GM19372 (cell line): ENCODE measurements around the gene PROSER2.

Experiments used
- ATAC-seq: cut with Tn5 transposase; IDR thresholded peaks from one replicate; pipeline ENCODE4 v1.9.1; 2021; ENCODE audit warnings: mild to moderate bottlenecking, low read depth, moderate library complexity; ENCODE audit not compliant: unreplicated experiment

Gene PROSER2

GRCh38 chr10:11823122-11823988 lies at the start of gene PROSER2:
PROSER2 (plus strand) TSS chr10:11823356; CDS start chr10:11852078, 28,722 bp downstream.
- peak; percentile 70 for ATAC-seq

- no peak for ATAC-seq
Observed at GRCh38 chr10:11773761-11774441, 49.3 kb upstream of the PROSER2 start.

- ATAC-seq, result no peak
Observed at GRCh38 chr10:11775412-11775811, 47.7 kb upstream of the PROSER2 start.

GRCh38 chr10:11776080-11776479 lies 47.1 kb upstream of the PROSER2 start:
- ATAC-seq, result no peak

GRCh38 chr10:11781114-11781513 lies 42.0 kb upstream of the PROSER2 start:
- no peak for ATAC-seq

- no peak for ATAC-seq
Observed at GRCh38 chr10:11782793-11783557, 40.2 kb upstream of the PROSER2 start.

- ATAC-seq, result no peak
Observed at GRCh38 chr10:11783558-11783865, 39.6 kb upstream of the PROSER2 start.

GRCh38 chr10:11787374-11787773 lies 35.8 kb upstream of the PROSER2 start:
- no peak for ATAC-seq

GRCh38 chr10:11787846-11788245 lies 35.3 kb upstream of the PROSER2 start:
- ATAC-seq, result no peak

- no peak for ATAC-seq
Observed at GRCh38 chr10:11789306-11789705, 33.9 kb upstream of the PROSER2 start.

- no peak for ATAC-seq
Observed at GRCh38 chr10:11789956-11790355, 33.2 kb upstream of the PROSER2 start.

GRCh38 chr10:11793762-11794479 lies 29.2 kb upstream of the PROSER2 start:
- ATAC-seq, result no peak

GRCh38 chr10:11794566-11794965 lies 28.6 kb upstream of the PROSER2 start:
- no peak for ATAC-seq

- ATAC-seq, result no peak
Observed at GRCh38 chr10:11795101-11795920, 27.8 kb upstream of the PROSER2 start.

GRCh38 chr10:11796474-11796873 lies 26.7 kb upstream of the PROSER2 start:
- ATAC-seq, result no peak

- no peak for ATAC-seq
Observed at GRCh38 chr10:11797281-11797680, 25.9 kb upstream of the PROSER2 start.

- ATAC-seq, result no peak
Observed at GRCh38 chr10:11797847-11798633, 25.1 kb upstream of the PROSER2 start.

- ATAC-seq, result no peak
Observed at GRCh38 chr10:11798845-11799735, 24.1 kb upstream of the PROSER2 start.
